GM12891 (cell line): ENCODE measurements around the gene FANCI.

Source experiments
- DNase-seq: peaks from one replicate; pipeline ENCODE4 v3.0.0; 2011; ENCODE audit warnings: low spot score; ENCODE audit not compliant: insufficient read length
- FAIRE-seq: peaks from 2 replicates; lab custom pipeline; 2011; peaks lifted over from hg19 to GRCh38; lab: Jason Lieb, UNC
- PAX5 ChIP-seq: IDR thresholded peaks from 2 replicates; pipeline ENCODE4 v1.6.1; 2011; ENCODE audit warnings: low read length, moderate library complexity, mild to moderate bottlenecking; ENCODE audit not compliant: insufficient read depth, severe bottlenecking
- POLR2A ChIP-seq: IDR thresholded peaks from 2 replicates; pipeline ENCODE4 v1.6.1; 2011; ENCODE audit warnings: low read depth, low read length, control low read depth
- POLR2AphosphoS5 ChIP-seq: IDR thresholded peaks from 2 replicates; pipeline ENCODE4 v1.6.1; 2011; ENCODE audit warnings: low read depth, low read length, control low read depth
- POU2F2 ChIP-seq: IDR thresholded peaks from 2 replicates; pipeline ENCODE4 v1.6.1; 2011; ENCODE audit warnings: low read depth, mild to moderate bottlenecking, control low read depth, low read length, moderate library complexity
- SPI1 ChIP-seq: IDR thresholded peaks from 2 replicates; pipeline ENCODE4 v1.6.1; 2011; ENCODE audit warnings: low read depth, low read length, control low read depth
- TAF1 ChIP-seq: IDR thresholded peaks from 2 replicates; pipeline ENCODE4 v1.6.1; 2011; ENCODE audit warnings: low read depth, low read length, control low read depth

FANCI gene

DNA sequence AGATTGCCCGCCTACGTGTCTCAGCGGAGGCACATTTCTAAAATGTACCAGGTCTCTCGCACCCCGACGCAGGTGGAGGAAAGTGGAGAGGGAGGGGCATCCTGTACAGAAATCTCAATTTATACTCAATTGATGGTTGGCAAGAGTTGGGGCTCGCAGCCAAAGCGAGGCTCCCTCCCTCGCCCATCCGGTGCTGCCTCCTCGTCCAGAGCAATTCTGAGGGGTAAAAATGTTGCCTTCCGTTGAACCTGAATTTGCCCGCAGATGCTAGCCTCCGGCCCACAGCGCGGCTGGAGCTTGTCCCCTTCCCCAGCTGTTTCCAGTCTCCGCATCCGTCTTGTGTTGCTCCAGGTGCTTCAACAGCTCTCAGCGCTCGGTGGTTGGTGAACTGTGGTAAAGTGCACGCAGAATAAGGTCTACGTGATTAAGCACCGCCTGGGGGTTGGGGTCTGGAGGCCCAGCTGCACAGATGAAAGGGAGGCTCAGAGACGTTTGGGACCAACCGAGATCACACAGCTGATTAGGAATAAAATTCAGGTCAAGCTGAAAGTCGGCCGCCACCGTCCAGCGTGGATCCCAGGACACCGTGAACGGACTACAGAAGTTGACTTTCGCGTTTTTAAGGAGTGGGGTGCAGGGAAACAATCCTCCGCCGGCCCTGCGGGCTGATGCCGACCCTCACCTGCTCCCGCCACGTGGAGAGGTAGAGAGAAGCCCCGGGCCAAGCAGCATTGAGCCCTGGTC is 91.7 kb downstream of the FANCI start:
- no peak for DNase-seq
- FAIRE-seq = no peak
- TF ChIP-seq POU2F2 (no peak), TAF1 (no peak), POLR2AphosphoS5 (no peak), POLR2A (no peak), SPI1 (no peak), PAX5 (no peak)

DNA sequence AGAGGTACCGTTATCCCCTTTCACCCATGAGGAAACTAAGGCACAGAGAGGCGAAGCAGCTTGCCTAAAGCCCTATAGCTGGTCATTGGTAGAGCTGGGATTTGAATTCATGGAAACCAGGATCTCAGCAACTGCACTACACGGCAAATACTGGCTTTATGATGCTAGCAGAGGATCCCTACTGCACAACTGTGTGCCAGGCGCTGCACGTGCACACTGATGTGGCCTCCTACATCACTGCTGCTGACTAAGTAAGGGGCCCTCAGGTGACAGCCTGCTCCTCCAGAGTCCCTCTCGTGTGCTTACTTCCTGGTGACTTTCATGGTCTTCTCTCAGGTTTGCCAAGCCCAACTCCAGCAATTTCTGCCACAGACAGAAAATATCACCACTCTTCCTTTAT is 94.3 kb downstream of the FANCI start:
- FAIRE-seq = no peak
- no peak for DNase-seq
- TF ChIP-seq PAX5 (no peak), POU2F2 (no peak), POLR2AphosphoS5 (no peak), SPI1 (no peak), TAF1 (no peak), POLR2A (no peak)

DNA sequence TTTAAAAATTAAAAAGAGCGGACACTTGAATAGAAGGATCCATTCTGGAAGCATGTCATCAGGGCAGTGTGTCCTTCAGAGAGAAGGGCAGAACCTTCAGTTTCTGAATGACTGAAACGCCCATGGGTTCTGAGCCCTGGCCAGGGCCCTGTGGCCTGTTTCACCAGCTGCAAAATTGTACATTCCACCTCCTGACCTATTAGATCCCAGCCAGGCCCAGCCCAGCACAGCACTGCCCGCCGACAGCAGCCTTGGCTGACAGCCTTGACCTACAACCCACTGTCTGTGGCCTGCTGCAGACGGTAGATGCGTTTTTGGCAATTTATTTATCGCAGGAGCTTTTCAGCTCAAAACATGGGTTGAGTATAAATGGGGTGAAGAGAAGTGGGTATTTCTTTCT is 96.8 kb downstream of the FANCI start:
- DNase-seq = no peak
- no peak for FAIRE-seq
- TF ChIP-seq POLR2A = no peak
- no peak for TF ChIP-seq PAX5
- TF ChIP-seq SPI1 = no peak
- TF ChIP-seq POLR2AphosphoS5 = no peak
- TF ChIP-seq TAF1 = no peak
- no peak for TF ChIP-seq POU2F2

GRCh38 chr15:89341316-89342005 is 97.7 kb downstream of the FANCI start:
- no peak for DNase-seq
- no peak for TF ChIP-seq TAF1
- no peak for TF ChIP-seq POLR2A
- no peak for TF ChIP-seq PAX5
- TF ChIP-seq SPI1 = no peak
- TF ChIP-seq POU2F2 = no peak
- TF ChIP-seq POLR2AphosphoS5 = no peak
- no peak for FAIRE-seq

- no peak for DNase-seq
- TF ChIP-seq POU2F2 = no peak
- TF ChIP-seq TAF1 = no peak
- FAIRE-seq = no peak
These were observed 99.1 kb downstream of the FANCI start for GRCh38 chr15:89342840-89343239.

DNA sequence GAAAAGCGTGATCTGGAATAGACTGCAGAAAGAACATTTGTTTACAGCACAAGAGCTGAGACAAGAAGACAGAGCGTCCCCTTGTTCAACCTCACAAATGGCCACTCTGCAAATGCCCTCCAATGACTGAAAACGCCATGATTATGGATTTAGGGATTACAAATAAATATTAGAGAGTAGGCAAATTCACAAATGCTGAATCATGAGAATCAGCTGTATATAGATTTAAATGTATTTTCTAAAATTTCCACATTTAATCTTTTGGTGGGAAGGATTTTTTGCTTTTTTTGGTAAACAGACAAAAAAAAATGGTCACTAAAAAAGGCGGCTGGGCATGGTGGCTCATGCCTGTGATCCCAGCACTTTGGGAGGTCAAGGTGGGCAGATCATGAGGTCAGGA is 101.5 kb downstream of the FANCI start:
- DNase-seq (no peak), FAIRE-seq (no peak)
- no peak for TF ChIP-seq SPI1
- no peak for TF ChIP-seq POLR2A
- no peak for TF ChIP-seq POLR2AphosphoS5
- TF ChIP-seq TAF1 = no peak
- no peak for TF ChIP-seq POU2F2
- no peak for TF ChIP-seq PAX5

GRCh38 chr15:89346516-89347231 is 102.9 kb downstream of the FANCI start:
- no peak for DNase-seq
- no peak for FAIRE-seq
- TF ChIP-seq POU2F2 (no peak), PAX5 (no peak), TAF1 (no peak), POLR2A (no peak), SPI1 (no peak), POLR2AphosphoS5 (no peak)

DNA sequence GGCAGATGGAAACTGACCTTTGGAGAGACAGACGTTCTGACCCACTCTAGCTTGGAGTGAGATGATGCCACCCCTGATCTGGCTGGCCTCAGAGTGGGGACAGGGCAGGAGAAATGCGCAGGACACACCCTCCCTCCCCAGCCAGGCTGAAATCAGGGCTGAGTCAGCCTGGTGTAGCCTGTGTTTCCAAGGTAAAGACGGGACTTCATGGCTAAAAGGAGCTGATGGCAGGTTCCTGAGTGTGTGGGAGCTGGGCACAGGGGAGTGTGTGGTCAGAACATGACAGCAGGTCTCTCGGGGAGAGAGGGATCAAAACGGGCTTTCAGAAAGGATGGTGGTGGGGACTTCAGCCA is 105.4 kb downstream of the FANCI start:
- TF ChIP-seq POU2F2 (no peak), TAF1 (no peak), SPI1 (no peak), POLR2AphosphoS5 (no peak), PAX5 (no peak), POLR2A (no peak)
- FAIRE-seq = no peak
- no peak for DNase-seq

DNA sequence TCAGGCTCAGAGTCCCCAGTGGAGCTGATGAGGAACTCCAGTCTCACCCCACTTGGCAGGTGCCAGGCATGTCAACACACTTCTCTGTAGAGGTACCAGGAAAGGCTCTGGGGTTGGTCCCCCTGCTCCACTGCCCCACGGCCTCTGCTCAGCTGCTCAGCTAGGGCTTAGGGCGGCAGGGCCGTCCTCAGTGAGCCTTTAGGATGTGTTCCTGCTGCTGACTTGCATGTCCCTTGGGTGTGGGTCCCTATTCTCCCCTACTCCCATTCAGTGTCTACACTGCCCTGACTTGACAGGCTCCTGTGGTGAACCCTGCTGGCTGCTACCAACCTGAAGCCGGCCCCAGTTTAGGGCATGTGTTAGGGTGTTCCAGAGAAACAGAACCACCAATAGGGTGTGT is 108.7 kb downstream of the FANCI start:
- TF ChIP-seq POLR2A (no peak), POU2F2 (no peak), TAF1 (no peak), SPI1 (no peak), PAX5 (no peak), POLR2AphosphoS5 (no peak)
- DNase-seq = no peak
- no peak for FAIRE-seq

DNA sequence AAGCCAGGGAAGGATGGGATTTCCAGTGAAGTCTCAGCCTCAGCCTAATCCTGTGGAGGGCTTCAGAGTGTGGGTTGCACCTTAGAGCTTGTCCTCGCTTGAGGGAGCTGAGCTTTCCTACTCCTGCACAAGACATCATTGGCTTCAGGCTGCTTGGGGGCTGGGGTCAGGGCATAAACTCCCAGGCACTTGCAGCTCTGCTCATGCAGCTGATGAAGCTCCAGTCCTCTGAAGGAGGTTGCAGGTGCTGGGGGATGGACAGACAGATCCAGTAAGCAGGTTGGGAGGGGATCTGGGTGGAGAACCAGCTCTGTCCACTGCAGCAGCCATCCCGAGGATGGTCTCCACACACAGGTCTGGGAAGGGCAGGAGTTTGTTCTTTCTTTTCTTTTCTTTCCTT is 110.2 kb downstream of the FANCI start:
- DNase-seq = no peak
- FAIRE-seq = no peak
- TF ChIP-seq PAX5 (no peak), POLR2A (no peak), TAF1 (no peak), POU2F2 (no peak), SPI1 (no peak), POLR2AphosphoS5 (no peak)
